ENCODE results near the gene NDUFB5. TPM values are rescaled to one million over a fixed set of nuclear protein-coding genes. Genes with fewer than 3 reads are reported as not detected.

NDUFB5 gene
- polyA plus RNA-seq, 1 donor (not counting 4 experiments of a cell fraction or from before 2014, with no cell fraction given) = 70.6 TPM

DNA sequence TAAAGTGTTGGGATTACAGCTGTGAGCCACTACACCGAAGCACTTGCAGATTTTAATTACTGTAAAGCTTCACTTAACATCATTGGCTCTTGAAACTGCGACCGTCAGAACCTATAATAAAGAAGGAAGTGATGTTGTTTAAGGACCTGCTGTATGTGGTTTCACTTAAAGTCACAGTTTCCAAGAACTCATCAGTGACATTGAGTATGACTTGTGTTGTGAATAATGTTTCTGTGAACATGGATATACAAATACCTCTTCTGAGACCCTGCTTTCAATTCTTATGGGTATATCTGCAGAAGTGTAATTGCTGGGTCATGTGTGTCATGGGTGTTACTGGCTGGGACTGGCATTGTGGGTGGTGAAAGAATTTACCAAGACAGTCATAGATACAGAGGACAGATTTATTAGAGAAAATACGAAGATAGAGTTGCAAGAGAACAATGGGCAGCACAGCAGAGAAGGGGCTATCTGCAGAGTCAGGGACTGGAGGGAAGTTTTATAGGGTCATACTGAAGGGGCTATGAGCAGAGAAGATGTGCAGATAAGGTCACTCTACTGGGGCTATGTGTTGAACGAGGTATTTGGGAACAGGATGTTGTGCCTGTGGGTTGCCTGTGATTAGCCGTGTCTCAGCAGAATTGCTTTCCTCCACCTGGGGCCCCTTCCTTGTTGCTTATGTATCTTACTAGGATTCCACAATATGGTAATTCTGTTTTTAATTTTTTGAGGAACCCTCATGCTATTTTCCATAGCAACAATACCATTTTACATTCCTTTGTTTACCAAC, 4.5 kb downstream of the NDUFB5 start:
- Histone ChIP-seq H3K27me3 (ENCODE audit: control insufficient read depth, extremely low read depth, insufficient read depth, low read length) (no peaks in the 10 kb centered on the region), H3K27ac (ENCODE audit: control insufficient read depth, insufficient read depth, low read length) (no peak overlapping the region), H3K9me1 (ENCODE audit: control insufficient read depth, extremely low read depth, insufficient read depth, low read length) (peaks cover 2% of the 10 kb centered on the region), H3K9ac (ENCODE audit: control insufficient read depth, extremely low read depth, insufficient read depth, low read length) (no peak overlapping the region), H3K4me2 (ENCODE audit: control insufficient read depth, extremely low read depth, insufficient read depth, low read depth, low read length) (no peak overlapping the region), H3K36me3 (ENCODE audit: control insufficient read depth in 2 of 2, extremely low read depth in 1 of 2, insufficient read depth in 2 of 2, low read length in 2 of 2) (peaks cover 2 to 9% of the 10 kb centered on the region in 2 experiments), H2AFZ (ENCODE audit: control insufficient read depth, low read length) (no peak overlapping the region), H3K4me1 (ENCODE audit: control insufficient read depth, extremely low read depth, insufficient read depth, low read length) (no peaks in the 10 kb centered on the region), H3K9me3 (ENCODE audit: control insufficient read depth, low read depth, low read length) (no peaks in the 10 kb centered on the region), H4K20me1 (ENCODE audit: control insufficient read depth, extremely low read depth, insufficient read depth, low read length) (no peaks in the 10 kb centered on the region), H3K4me3 (ENCODE audit: control insufficient read depth in 2 of 3, extremely low read depth in 1 of 3, insufficient read depth in 2 of 3, low read depth in 1 of 3, low read length in 3 of 3) (no peak overlapping the region), H3K79me2 (ENCODE audit: control insufficient read depth, insufficient read depth, low read length) (peaks cover 38% of the 10 kb centered on the region)
- FAIRE-seq (no peak), DNase-seq (ENCODE audit: low read depth, low spot score) (no peak)
- TF ChIP-seq, protein P1, sequence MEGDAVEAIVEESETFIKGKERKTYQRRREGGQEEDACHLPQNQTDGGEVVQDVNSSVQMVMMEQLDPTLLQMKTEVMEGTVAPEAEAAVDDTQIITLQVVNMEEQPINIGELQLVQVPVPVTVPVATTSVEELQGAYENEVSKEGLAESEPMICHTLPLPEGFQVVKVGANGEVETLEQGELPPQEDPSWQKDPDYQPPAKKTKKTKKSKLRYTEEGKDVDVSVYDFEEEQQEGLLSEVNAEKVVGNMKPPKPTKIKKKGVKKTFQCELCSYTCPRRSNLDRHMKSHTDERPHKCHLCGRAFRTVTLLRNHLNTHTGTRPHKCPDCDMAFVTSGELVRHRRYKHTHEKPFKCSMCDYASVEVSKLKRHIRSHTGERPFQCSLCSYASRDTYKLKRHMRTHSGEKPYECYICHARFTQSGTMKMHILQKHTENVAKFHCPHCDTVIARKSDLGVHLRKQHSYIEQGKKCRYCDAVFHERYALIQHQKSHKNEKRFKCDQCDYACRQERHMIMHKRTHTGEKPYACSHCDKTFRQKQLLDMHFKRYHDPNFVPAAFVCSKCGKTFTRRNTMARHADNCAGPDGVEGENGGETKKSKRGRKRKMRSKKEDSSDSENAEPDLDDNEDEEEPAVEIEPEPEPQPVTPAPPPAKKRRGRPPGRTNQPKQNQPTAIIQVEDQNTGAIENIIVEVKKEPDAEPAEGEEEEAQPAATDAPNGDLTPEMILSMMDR (optimal IDR thresholded peaks at IDR 0.05 in 1 of 3, IDR thresholded peaks at IDR 0.05 in 1 of 3, conservative IDR thresholded peaks at IDR 0.05 in 1 of 3; ENCODE audit: extremely low read depth in 1 of 3, insufficient read depth in 2 of 3, low read length in 3 of 3) = no peak
- no peak for TF ChIP-seq EZH2 (IDR thresholded peaks at IDR 0.05; ENCODE audit: low read length)
- dilution Hi-C loops (cut with MboI; ENCODE audit: extremely low pct_ligation_motif_present, low sequenced_read_pairs) = no loop called here

GRCh38 chr3:179610066-179610465, 5.5 kb downstream of the NDUFB5 start:
- no peak overlapping the region for H3K4me3 ChIP-seq (ENCODE audit: control insufficient read depth in 2 of 3, extremely low read depth in 1 of 3, insufficient read depth in 2 of 3, low read depth in 1 of 3, low read length in 3 of 3)
- H3K36me3 ChIP-seq (ENCODE audit: control insufficient read depth in 2 of 2, extremely low read depth in 1 of 2, insufficient read depth in 2 of 2, low read length in 2 of 2) = peaks cover 2 to 9% of the 10 kb centered on the region in 2 experiments
- no peaks in the 10 kb centered on the region for H4K20me1 ChIP-seq (ENCODE audit: control insufficient read depth, extremely low read depth, insufficient read depth, low read length)
- H3K27ac ChIP-seq (ENCODE audit: control insufficient read depth, insufficient read depth, low read length) = no peak overlapping the region
- no peaks in the 10 kb centered on the region for H3K4me1 ChIP-seq (ENCODE audit: control insufficient read depth, extremely low read depth, insufficient read depth, low read length)
- no peak overlapping the region for H3K9ac ChIP-seq (ENCODE audit: control insufficient read depth, extremely low read depth, insufficient read depth, low read length)
- FAIRE-seq = no peak
- no peak overlapping the region for H2AFZ ChIP-seq (ENCODE audit: control insufficient read depth, low read length)
- H3K27me3 ChIP-seq (ENCODE audit: control insufficient read depth, extremely low read depth, insufficient read depth, low read length) = no peaks in the 10 kb centered on the region
- no peak for DNase-seq (ENCODE audit: low read depth, low spot score)
- no peak for TF ChIP-seq EZH2 (IDR thresholded peaks at IDR 0.05; ENCODE audit: low read length)
- TF ChIP-seq, protein P1 (optimal IDR thresholded peaks at IDR 0.05 in 1 of 3, IDR thresholded peaks at IDR 0.05 in 1 of 3, conservative IDR thresholded peaks at IDR 0.05 in 1 of 3; ENCODE audit: extremely low read depth in 1 of 3, insufficient read depth in 2 of 3, low read length in 3 of 3) = no peak
- no peaks in the 10 kb centered on the region for H3K9me3 ChIP-seq (ENCODE audit: control insufficient read depth, low read depth, low read length)
- H3K79me2 ChIP-seq (ENCODE audit: control insufficient read depth, insufficient read depth, low read length) = peaks cover 31% of the 10 kb centered on the region
- H3K9me1 ChIP-seq (ENCODE audit: control insufficient read depth, extremely low read depth, insufficient read depth, low read length) = peaks cover 2% of the 10 kb centered on the region
- dilution Hi-C loops (cut with MboI; ENCODE audit: extremely low pct_ligation_motif_present, low sequenced_read_pairs) = no loop called here
- H3K4me2 ChIP-seq (ENCODE audit: control insufficient read depth, extremely low read depth, insufficient read depth, low read depth, low read length) = no peak overlapping the region

Data from keratinocyte (primary cell).